Measurements from ENCODE around the gene PCDHA1. TPM values are rescaled to one million over a fixed set of nuclear protein-coding genes. Genes with fewer than 3 reads are reported as not detected.

PCDHA1 gene
- total and polyA plus RNA-seq, 10 donors, result 0.05 TPM; not detected in 9

GRCh38 chr5:141003031-141003430 lies 217.1 kb downstream of the PCDHA1 start:
- peaks cover 0 to 4% (median 0%) of the 10 kb centered on the region in 8 donors for H3K9me3 ChIP-seq
- TF ChIP-seq POLR2AphosphoS5 (IDR thresholded peaks at IDR 0.05) (no peak), POLR2A (IDR thresholded peaks at IDR 0.05) (no peak), CTCF (IDR thresholded peaks at IDR 0.05 in 8 of 11, conservative IDR thresholded peaks at IDR 0.05 in 3 of 11) (no peak)
- H3K4me1 ChIP-seq, result peaks cover 0 to 16% (median 2%) of the 10 kb centered on the region in 6 donors
- 85 to 95% (median 89%) methylated on average over 3 of the region's 3 CpGs for WGBS, 5 donors
- no peaks in the 10 kb centered on the region for H3K36me3 ChIP-seq
- intact Hi-C loops (cut with DNase I; ENCODE audit: low total_unique reads), result no loop called here
- no peak overlapping the region for H3K4me3 ChIP-seq
- H3K27me3 ChIP-seq (replicated peaks in 1 of 7), result peaks cover 0 to 53% (median 4%) of the 10 kb centered on the region in 7 donors
- no peak overlapping the region for H3K27ac ChIP-seq
- DNase-seq, result no peak

GRCh38 chr5:141003791-141004611 lies 218.1 kb downstream of the PCDHA1 start:
- H3K4me3 ChIP-seq, result no peak overlapping the region
- peaks cover 0 to 53% (median 4%) of the 10 kb centered on the region in 7 donors for H3K27me3 ChIP-seq (replicated peaks in 1 of 7)
- DNase-seq, result no peak
- H3K9me3 ChIP-seq, result peaks cover 0 to 4% (median 0%) of the 10 kb centered on the region in 8 donors
- H3K27ac ChIP-seq, result no peak overlapping the region
- 29 to 38% (median 34%) methylated on average over 4 of the region's 4 CpGs for WGBS, 5 donors
- no peaks in the 10 kb centered on the region for H3K36me3 ChIP-seq
- peaks cover 0 to 16% (median 2%) of the 10 kb centered on the region in 6 donors for H3K4me1 ChIP-seq
- intact Hi-C loops (cut with DNase I; ENCODE audit: low total_unique reads), result no loop called here
- TF ChIP-seq POLR2AphosphoS5 (IDR thresholded peaks at IDR 0.05), result no peak

GRCh38 chr5:141007791-141008190 lies 221.9 kb downstream of the PCDHA1 start:
- no peaks in the 10 kb centered on the region for H3K36me3 ChIP-seq
- H3K9me3 ChIP-seq, result peaks cover 0 to 7% (median 0%) of the 10 kb centered on the region in 8 donors
- H3K27ac ChIP-seq, result no peak overlapping the region
- no peak overlapping the region for H3K4me3 ChIP-seq
- intact Hi-C loops (cut with DNase I; ENCODE audit: low total_unique reads), result no loop called here
- TF ChIP-seq CTCF (IDR thresholded peaks at IDR 0.05 in 8 of 11, conservative IDR thresholded peaks at IDR 0.05 in 3 of 11) (no peak), POLR2AphosphoS5 (IDR thresholded peaks at IDR 0.05) (no peak), POLR2A (IDR thresholded peaks at IDR 0.05) (no peak)
- no peak for DNase-seq
- H3K27me3 ChIP-seq (replicated peaks in 1 of 7), result peaks cover 0 to 24% (median 4%) of the 10 kb centered on the region in 7 donors
- no peaks in the 10 kb centered on the region for H3K4me1 ChIP-seq

GRCh38 chr5:141010047-141010793 lies 224.3 kb downstream of the PCDHA1 start:
- TF ChIP-seq CTCF (IDR thresholded peaks at IDR 0.05 in 8 of 11, conservative IDR thresholded peaks at IDR 0.05 in 3 of 11) (no peak), POLR2A (IDR thresholded peaks at IDR 0.05) (no peak), POLR2AphosphoS5 (IDR thresholded peaks at IDR 0.05) (no peak)
- Histone ChIP-seq H3K4me1 (no peaks in the 10 kb centered on the region), H3K4me3 (no peak overlapping the region), H3K9me3 (peaks cover 0 to 7% (median 0%) of the 10 kb centered on the region in 8 donors), H3K27me3 (replicated peaks in 1 of 7) (peaks cover 0 to 5% (median 0%) of the 10 kb centered on the region in 7 donors), H3K36me3 (no peaks in the 10 kb centered on the region), H3K27ac (no peak overlapping the region)
- WGBS, 5 donors, result 43 to 48% (median 47%) methylated on average over 12 of the region's 12 CpGs
- no peak for DNase-seq
- intact Hi-C loops (cut with DNase I; ENCODE audit: low total_unique reads), result no loop called here

Measured in spleen (tissue), 11 donors.